MCF 10A (cell line): Measurements from ENCODE around the gene OR6X1. TPM values are rescaled to one million over a fixed set of nuclear protein-coding genes. Genes with fewer than 3 reads are reported as not detected.

Experiments
- BruUV-seq: library from RNA; stranded (reverse); fragments of 400-500 nt; replicated peaks from 2 replicates; lab custom pipeline; 2021; lab: Mats Ljungman, UMichigan
- CTCF ChIA-PET: fragments of 300-600 bp; sonication (Branson Sonifier 250); formaldehyde crosslinking; extraction: SDS; loops from one replicate; lab custom pipeline; 2021; ENCODE audit warnings: antibody characterized with exemption, inconsistent platforms; lab: Yijun Ruan, JAX
- POLR2A ChIA-PET: fragments of 300-600, 350-650 bp; sonication (Branson Sonifier 250); formaldehyde crosslinking; extraction: SDS; loops from one replicate; lab custom pipeline; 2020; ENCODE audit warnings: antibody characterized with exemption, inconsistent platforms; lab: Yijun Ruan, JAX
- DNase-seq: peaks from one replicate; pipeline ENCODE4 v3.0.0-alpha.2; 2018; ENCODE audit not compliant: unreplicated experiment
- H3K27ac Mint-ChIP-seq: one replicate; pipeline ENCODE4 v1.8.0; 2022; ENCODE audit warnings: mild to moderate bottlenecking, low read depth, mixed read lengths; ENCODE audit not compliant: unreplicated experiment
- H3K27me3 Mint-ChIP-seq: one replicate; pipeline ENCODE4 v1.8.0; 2022; ENCODE audit warnings: mixed read lengths; ENCODE audit not compliant: insufficient read depth, unreplicated experiment
- H3K36me3 Mint-ChIP-seq: one replicate; pipeline ENCODE4 v1.8.0; 2022; ENCODE audit warnings: mild to moderate bottlenecking, moderate library complexity, mixed read lengths; ENCODE audit not compliant: insufficient read depth, unreplicated experiment
- H3K4me1 Mint-ChIP-seq: one replicate; pipeline ENCODE4 v1.8.0; 2022; ENCODE audit warnings: mixed read lengths; ENCODE audit not compliant: insufficient read depth, unreplicated experiment
- H3K4me3 Mint-ChIP-seq: one replicate; pipeline ENCODE4 v1.8.0; 2022; ENCODE audit warnings: mild to moderate bottlenecking, moderate library complexity, mixed read lengths; ENCODE audit not compliant: unreplicated experiment
- H3K9me3 Mint-ChIP-seq: one replicate; pipeline ENCODE4 v1.8.0; 2022; ENCODE audit warnings: mixed read lengths; ENCODE audit not compliant: unreplicated experiment
- intact Hi-C: fragments of 100-400 bp; cut with micrococcal nuclease; formaldehyde crosslinking; loops from 2 replicates; pipeline ENCODE4 v1.14.1; 2022
- total RNA-seq: library from RNA; stranded (reverse); gene quantifications from 2 replicates; pipeline ENCODE4 v1.2.3, GENCODE V29; 2022
- TF ChIP-seq, protein P1 (sequence below): fragments of 200-600 bp; IDR thresholded peaks from one replicate; pipeline ENCODE4 v1.8.0; 2022; ENCODE audit warnings: antibody characterized with exemption, mild to moderate bottlenecking; ENCODE audit not compliant: unreplicated experiment

Gene OR6X1
- total RNA-seq, 1 experiment from 2014 or later = not detected

DNA sequence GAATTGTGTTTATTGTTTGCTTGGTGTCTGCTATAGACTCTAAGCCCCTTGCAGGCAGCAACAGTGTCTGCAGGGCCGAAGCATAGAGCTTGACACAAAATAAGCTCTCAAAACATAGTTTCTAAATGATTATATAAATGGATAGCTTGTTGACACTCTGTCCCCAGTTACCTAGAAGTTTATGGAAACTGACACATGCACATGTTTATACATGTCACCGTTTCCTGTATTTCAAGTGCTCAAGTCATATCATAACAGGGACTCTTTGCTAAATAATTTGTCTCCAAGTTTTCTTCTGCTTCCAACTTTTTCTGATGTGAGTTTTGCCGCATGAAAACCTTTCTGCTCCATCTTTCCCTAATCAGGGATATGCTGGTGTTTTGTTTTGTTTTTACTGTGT is 3.7 kb upstream of the OR6X1 start:
- no peaks in the 10 kb centered on the region for H3K27me3 Mint-ChIP-seq
- TF ChIP-seq, protein P1, sequence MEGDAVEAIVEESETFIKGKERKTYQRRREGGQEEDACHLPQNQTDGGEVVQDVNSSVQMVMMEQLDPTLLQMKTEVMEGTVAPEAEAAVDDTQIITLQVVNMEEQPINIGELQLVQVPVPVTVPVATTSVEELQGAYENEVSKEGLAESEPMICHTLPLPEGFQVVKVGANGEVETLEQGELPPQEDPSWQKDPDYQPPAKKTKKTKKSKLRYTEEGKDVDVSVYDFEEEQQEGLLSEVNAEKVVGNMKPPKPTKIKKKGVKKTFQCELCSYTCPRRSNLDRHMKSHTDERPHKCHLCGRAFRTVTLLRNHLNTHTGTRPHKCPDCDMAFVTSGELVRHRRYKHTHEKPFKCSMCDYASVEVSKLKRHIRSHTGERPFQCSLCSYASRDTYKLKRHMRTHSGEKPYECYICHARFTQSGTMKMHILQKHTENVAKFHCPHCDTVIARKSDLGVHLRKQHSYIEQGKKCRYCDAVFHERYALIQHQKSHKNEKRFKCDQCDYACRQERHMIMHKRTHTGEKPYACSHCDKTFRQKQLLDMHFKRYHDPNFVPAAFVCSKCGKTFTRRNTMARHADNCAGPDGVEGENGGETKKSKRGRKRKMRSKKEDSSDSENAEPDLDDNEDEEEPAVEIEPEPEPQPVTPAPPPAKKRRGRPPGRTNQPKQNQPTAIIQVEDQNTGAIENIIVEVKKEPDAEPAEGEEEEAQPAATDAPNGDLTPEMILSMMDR = no peak
- no peaks in the 10 kb centered on the region for H3K4me1 Mint-ChIP-seq
- no peaks in the 10 kb centered on the region for H3K36me3 Mint-ChIP-seq
- no peak overlapping the region for H3K27ac Mint-ChIP-seq
- no peak for DNase-seq
- H3K9me3 Mint-ChIP-seq = peaks cover 5% of the 10 kb centered on the region
- intact Hi-C loops = no loop called here
- no peak overlapping the region for H3K4me3 Mint-ChIP-seq
- ChIA-PET CTCF (interaction anchor here (0.6 kb wide), 1 partner anchor 15 kb away, joined by 3 read pairs; no protein-coding TSS in a partner anchor), POLR2A (interaction anchor here (0.6 to 1.7 kb wide), 3 partner anchors 10 to 572 kb away, joined by 3 to 4 read pairs (median 3); no protein-coding TSS in a partner anchor)
- no TSS peak for BruUV-seq

DNA sequence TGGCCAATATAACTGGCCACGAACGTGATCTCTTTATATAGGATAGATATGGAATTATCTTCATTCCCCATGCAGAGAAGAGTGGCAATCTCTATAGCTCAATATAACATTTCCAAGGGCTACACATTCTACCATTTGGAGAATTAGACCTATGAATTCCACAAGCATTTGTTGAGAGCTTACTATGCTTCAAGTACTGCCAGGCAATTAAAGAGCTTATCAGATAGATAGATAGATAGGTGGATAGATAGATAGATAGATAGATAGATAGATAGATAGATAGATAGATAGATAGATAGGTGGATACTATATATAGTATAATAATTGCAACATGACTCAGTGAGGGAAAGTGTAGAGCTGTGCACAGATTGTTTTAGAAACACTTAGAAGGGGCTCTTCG is 1.5 kb upstream of the OR6X1 start:
- DNase-seq = no peak
- intact Hi-C loops = no loop called here
- no peaks in the 10 kb centered on the region for H3K4me1 Mint-ChIP-seq
- no peaks in the 10 kb centered on the region for H3K36me3 Mint-ChIP-seq
- H3K9me3 Mint-ChIP-seq = no peaks in the 10 kb centered on the region
- ChIA-PET POLR2A (interaction anchor here (0.7 to 1.4 kb wide), 4 partner anchors 12 to 446 kb away, joined by 3 read pairs; no protein-coding TSS in a partner anchor), CTCF (interaction anchor here (0.7 to 1.4 kb wide), 2 partner anchors 12 to 439 kb away, joined by 3 read pairs; no protein-coding TSS in a partner anchor)
- TF ChIP-seq, protein P1 = no peak
- no peak overlapping the region for H3K27ac Mint-ChIP-seq
- H3K27me3 Mint-ChIP-seq = no peaks in the 10 kb centered on the region
- H3K4me3 Mint-ChIP-seq = no peak overlapping the region
- BruUV-seq = no TSS peak

DNA sequence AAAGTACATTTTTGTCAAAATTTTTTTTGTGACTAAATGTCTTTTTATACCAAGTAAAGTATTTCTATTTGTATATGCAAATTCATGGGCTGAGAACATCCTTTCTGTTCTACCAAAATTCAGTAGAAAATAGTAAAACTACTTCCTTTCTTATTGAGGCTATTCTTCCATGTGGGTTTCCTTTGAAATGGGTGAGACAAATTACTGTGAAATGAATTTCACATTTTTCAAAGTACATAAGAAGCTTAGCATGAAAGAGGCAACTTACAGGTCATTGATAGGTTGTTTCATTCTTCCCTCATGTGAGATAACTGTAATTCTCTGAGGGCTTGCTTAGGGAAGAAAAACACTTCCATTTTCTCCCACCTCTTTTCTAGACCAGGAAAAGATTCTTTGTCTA is 1.0 kb upstream of the OR6X1 start:
- Mint-ChIP-seq H3K36me3 (no peaks in the 10 kb centered on the region), H3K4me1 (no peaks in the 10 kb centered on the region), H3K9me3 (no peaks in the 10 kb centered on the region), H3K27me3 (no peaks in the 10 kb centered on the region), H3K27ac (no peak overlapping the region), H3K4me3 (no peak overlapping the region)
- intact Hi-C loops = no loop called here
- DNase-seq = no peak
- CTCF ChIA-PET = interaction anchor here (0.7 to 1.4 kb wide), 2 partner anchors 11 to 440 kb away, joined by 3 read pairs; no protein-coding TSS in a partner anchor
- TF ChIP-seq, protein P1 = no peak
- POLR2A ChIA-PET = interaction anchor here (1.0 to 1.4 kb wide), 3 partner anchors 13 to 15 kb away, joined by 3 read pairs; no protein-coding TSS in a partner anchor
- BruUV-seq = no TSS peak

DNA sequence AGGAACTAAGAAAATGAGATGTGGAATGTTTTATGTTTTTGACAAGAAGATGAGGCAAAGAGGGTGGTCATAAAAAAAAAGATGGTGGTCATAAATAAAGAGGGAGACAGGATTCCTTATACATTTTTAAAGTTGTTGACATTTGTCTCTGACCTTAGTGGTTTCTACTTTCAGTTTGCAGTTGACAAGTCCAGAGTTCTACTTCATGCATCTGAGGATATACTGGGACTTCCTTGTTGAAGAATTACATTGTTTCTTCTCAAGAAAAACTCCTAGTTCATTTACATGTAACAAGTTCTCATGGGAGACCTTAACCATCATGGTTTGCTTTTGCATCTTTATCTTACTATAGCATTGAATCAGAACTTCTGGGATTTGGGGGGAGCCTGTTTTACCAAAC is 1.2 kb downstream of the OR6X1 start:
- H3K9me3 Mint-ChIP-seq = no peaks in the 10 kb centered on the region
- ChIA-PET CTCF (interaction anchor here (0.6 kb wide), 1 partner anchor 663 kb away, joined by 3 read pairs; no protein-coding TSS in a partner anchor), POLR2A (no interaction called here)
- TF ChIP-seq, protein P1 = no peak
- no peaks in the 10 kb centered on the region for H3K27me3 Mint-ChIP-seq
- no peaks in the 10 kb centered on the region for H3K36me3 Mint-ChIP-seq
- BruUV-seq = no TSS peak
- intact Hi-C loops = no loop called here
- no peak for DNase-seq
- H3K27ac Mint-ChIP-seq = no peak overlapping the region
- H3K4me1 Mint-ChIP-seq = no peaks in the 10 kb centered on the region
- no peak overlapping the region for H3K4me3 Mint-ChIP-seq
